Femur (tissue), 1 donor: ENCODE measurements around the gene ACACB.

ENCODE experiments used
- DNase-seq: peaks from one replicate; pipeline ENCODE4 v3.0.0-alpha.2; 2017

Gene ACACB

DNA sequence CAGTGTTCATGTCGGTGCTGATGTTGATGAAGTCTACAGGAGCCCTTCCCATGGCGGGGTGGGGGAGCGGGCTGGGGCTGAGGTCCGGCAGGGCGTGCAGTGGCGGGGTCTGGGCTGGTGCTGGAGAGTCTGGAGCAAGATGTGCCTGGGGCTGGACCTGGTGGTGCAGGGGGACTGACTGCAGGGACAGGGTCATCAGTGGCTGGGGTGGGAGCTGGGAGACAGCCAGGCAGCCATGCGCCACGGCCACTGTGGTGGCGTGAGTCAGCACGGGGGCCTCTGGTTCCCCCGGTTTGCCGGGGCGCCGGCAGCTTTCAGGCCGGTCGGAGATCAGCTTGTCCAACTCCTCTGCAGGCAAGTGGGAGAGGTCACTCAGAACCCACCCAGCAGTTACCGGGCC, 165.1 kb downstream of the ACACB start:
- no peak for DNase-seq

DNA sequence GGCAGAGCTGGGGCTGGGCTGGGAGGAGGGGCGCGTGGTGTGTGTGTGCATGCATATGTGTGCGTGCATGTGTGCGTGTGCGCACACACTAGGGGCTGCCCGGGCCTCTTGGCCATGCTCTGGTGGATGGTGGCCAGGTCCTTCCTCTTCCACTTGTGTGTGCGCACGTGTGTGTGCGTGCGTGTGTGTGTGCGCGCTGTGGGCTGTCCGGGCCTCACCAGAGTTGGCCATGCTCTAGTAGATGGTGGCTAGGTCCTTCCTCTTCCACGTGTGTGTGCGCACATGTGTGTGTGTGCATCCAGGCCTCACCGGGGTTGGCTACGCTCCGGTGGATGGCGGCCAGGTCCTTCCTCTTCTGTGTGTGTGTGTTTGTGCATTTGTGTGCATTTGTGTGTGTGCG, 168.0 kb downstream of the ACACB start:
- DNase-seq, result no peak

DNA sequence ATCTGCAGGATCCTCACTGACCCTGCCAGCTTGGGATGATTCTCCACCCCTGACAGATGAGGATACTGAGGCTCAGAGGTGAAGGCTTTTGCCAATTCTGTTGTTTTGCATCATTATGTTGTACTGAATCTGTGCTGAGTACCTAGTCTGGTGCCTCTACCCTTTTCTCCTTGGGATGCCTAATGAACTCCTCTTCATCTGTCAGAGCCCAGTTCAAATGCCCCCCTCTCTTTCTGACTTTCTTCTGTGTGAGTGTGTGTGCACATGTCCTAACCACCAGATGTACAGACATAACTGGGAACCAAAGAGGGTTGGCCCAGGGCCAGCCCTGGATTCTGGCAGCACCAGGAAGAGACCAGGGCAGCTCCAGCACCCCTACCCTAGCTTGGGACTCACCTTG, 169.9 kb downstream of the ACACB start:
- DNase-seq, result no peak

DNA sequence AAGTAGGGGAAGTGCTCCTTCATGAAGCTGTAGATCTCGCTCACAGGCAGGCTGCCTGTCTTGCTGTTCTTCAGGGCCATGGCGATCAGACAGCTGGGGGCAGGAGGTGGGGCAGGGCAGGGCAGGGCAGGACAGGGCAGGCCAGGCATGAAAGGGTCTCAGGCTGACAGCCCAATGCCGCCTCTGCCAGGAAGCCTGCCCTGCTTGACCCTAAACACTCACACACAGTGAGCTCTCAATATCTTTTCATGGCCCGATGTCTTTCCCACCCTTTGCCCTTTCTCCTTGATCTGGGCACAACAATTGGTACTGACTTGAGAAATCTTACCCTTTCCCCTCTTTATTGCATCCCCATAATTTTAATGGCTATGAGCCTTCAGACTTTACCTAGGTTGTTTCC, 170.3 kb downstream of the ACACB start:
- DNase-seq, result no peak

DNA sequence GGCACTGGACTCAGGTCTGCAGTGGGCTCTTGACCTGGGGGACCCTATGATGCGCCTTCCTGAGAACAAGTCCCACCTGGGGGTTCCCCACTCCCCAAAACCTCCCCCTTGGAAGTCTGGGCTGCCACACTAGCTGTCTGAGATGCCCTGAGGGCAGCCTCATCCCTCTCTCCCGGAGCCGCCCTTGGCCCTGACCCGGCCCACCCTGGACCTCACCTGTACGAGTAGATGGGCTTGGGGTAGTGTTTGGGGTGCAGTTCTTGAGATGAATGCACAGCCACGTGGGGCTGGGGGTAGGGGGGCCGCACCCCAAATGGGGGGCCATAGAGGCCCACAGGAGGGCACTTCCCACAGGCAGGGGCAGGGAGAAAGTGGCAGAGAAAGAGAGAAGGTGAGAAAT, 170.8 kb downstream of the ACACB start:
- DNase-seq, result no peak

DNA sequence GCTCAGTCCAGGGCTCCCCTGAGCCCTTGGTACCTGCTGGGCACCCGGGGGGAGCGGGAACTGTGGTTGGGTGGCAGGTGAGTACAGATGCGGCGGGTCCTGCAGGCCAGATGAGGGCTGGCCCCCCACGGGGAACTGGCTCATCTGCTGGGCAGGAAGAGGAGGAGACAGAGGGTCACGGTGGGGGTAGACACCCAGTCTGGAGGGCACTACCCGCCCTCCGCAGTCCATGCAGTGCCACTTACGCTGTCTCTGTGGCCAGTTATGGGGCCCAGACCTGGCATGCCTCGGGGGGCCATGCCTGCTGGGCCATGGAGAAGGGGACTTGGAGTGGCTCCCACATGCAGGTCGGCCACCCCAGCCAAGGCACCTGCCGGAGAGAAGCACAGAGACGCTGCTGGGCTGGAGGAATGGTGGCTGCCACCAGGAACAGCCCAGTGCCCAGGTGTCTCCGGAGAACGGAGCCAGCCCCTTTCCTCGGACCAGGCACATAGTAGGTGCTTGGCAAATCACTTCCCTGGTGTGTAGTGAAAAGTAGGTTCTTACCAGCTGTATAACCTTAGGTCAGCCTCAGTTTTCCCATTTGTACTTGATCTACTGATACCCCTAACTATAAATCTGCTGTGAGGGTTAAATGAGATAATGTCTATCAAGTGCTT, 171.6 kb downstream of the ACACB start:
- DNase-seq, result no peak

DNA sequence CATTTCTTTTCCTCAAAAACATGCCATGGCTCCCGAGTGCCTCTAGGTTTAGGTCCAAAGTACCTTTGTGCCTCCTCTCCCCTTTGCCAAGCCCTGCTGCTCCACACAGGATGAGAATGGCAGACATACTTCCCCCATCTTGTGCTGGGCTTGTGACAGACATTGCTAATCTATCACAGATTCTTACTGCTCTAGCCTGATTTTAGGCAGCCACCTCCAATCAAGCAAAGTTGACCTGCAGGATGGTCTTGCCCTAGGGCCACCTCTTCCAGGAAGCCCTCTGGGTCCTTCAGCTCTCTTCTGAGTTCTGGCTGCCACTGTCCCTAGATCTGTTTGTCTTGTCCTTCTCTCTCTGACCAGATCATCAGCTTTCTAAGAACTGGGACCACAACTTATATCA, 172.2 kb downstream of the ACACB start:
- DNase-seq, result no peak

DNA sequence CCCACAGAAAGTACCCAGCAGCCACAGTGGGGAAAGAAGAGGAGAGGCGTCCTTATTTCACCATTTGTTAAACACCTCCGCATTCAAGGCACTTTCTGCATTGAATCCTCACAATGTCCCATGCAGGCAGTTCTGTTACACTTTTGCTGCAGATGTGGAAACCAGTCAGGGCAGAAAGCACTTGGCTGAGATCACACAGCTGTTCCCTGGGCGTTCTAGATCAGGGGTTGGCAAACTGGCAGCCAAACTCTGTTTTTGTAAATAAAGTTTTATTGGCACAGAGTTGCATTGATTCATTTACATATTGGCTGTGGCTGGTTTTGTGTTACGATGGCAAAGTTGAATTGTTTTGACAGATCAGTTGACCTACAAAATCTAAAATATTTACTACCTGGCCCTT, 172.6 kb downstream of the ACACB start:
- no peak for DNase-seq

DNA sequence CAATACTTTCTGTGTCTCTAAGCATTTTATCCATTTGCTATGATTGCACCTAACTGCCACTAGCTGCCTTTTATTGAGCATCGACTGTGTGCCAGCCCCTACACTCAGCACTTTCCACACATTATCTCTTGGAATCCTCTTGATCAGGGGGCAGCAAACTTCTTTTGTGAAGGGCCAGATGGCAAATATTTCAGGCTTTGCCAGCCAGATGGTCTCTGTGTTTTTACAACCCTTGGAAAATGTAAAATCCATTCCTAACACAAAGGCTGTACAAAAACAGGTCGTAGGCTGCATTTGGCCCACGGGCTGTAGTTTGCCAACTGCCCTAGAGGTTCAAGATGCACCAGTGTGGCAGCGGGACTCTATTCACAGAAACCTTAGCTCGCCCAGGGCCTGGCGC, 173.2 kb downstream of the ACACB start:
- DNase-seq, result no peak

DNA sequence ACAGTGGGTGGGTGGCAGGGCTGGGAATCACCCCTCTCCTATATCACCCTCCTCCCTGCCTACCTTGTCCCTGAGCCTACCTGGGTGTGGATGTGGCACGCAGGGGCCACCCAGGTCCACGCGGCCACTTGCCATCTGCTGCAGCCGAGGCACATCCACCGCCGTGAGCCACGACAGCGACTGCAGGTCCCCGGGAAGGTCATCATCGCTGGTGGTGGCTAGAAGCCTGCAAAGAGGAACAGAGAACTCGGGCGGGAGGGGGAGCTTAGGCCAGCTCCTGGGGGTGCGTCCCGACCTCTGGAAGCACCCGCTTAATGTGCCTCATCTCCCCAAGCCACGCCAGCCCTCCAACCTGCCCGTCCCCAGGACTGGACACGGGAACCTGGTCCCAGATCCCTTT, 173.7 kb downstream of the ACACB start:
- DNase-seq, result no peak

DNA sequence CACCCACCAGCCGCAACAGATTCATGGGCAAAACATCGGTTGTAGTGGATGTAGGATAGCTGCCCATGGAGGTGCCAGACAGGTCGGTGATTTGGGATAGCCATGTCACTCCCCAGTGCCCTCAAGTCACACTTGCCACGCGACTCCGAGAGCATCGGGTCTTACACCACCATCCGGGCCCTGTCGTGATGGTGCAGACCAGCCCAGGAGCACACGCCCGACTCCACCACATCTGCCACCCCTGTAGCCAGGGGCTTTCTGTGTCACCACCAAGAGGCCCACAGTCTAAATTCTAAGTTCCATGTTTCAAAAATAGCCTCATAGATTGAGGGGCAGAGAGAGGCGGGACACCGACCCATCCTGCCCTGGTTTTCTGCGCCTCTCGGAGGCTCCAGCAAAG, 174.7 kb downstream of the ACACB start:
- no peak for DNase-seq

DNA sequence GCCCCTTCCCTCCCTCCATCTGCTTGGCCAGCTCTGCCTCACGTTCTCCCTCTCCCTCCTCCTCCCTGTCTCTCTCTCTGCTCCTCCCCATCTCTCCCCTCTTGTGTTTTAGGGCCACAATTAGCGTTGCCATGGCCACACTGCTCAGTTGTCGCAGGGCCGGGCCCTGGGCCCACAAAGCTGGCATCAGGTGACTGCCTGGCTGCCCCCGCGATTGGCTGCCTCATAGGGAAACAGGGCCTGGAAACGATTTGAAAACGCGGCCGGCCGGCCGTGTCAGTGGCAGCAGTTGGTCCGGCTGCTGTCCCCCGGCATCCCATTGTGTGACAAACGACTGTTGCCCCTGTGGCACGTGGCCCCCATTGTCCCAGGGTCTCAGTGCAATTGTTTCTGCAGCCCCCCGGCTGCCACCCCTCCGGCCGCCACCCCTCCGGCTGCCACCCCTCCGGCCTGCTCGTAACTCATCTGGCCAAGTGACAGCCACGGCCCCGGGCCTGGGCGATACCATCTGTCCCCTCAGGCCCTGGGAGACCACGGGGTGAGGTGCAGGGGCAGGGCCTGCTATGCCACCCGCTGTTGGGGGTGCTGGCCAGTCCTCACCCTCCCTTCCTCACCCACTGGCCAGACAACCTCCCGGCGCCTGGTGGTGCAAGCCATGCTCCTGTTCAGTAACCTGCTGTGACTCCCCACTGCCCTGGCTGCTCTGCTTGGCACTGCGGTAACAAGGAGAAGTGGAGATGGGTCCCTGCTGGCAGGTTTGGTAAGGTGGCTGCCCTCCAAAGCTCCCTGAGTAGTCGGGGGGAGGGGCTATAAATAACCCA, 175.3 kb downstream of the ACACB start:
- DNase-seq, result peak; percentile 88

DNA sequence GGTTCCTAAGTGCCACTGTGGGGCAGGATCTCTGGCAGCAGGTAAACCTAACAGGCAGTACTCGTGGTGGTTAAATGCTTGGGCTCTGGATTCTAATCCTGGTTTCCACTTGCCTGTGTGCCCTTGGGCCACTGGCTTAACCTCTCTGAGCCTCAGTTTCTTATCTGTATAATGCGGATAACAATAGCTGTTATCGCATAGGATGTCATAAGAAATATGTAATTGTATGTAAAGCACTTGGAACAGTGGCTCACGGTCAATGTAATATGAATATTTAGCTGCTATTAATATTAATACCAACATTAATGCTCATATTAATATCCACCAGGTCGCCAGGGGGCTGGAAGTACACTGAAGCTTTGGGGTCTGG, 175.9 kb downstream of the ACACB start:
- no peak for DNase-seq

DNA sequence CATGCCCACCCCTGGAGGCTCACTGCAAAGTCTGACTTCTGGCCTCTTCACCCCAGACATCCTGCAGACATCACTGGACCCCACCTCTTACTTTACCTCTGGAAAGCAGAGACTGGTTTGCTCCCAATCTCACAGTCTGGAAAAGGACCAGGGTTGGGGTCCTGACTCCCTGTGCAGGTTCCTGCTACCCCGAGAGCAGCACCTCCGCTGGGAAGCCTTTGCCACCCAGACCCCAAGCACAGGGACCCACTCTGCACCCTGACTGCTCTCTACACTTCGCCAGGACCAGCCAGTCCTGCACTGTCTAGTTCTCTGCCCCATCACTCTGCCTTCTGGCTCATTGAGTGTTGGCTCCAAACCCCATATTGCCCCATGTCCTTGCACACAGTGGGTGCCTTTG, 176.7 kb downstream of the ACACB start:
- DNase-seq, result no peak

DNA sequence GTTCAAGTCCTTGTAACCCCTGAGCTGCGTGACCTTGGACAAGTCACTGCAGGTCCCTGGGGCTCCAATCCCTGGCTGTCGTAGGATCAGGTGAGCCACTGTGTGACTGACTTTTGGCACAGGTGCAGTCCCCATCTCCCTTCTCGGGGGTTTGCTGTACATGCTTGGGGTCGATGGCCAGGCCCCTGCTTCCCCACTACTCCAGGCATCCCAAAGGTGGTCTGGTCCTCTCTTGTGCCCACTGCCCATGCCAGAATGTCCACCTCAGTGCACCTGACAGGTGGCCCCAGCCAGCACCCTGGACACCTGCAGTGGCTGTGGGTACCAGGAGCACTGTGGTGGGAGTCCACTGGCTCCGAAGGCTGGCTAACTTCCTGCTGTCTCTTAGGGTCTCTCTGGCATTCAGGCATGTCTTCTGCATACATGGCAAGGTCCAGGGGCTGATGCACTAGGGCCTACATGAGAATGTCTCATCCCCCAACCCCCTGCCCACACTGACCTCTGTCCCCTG, 178.0 kb downstream of the ACACB start:
- DNase-seq, result no peak

DNA sequence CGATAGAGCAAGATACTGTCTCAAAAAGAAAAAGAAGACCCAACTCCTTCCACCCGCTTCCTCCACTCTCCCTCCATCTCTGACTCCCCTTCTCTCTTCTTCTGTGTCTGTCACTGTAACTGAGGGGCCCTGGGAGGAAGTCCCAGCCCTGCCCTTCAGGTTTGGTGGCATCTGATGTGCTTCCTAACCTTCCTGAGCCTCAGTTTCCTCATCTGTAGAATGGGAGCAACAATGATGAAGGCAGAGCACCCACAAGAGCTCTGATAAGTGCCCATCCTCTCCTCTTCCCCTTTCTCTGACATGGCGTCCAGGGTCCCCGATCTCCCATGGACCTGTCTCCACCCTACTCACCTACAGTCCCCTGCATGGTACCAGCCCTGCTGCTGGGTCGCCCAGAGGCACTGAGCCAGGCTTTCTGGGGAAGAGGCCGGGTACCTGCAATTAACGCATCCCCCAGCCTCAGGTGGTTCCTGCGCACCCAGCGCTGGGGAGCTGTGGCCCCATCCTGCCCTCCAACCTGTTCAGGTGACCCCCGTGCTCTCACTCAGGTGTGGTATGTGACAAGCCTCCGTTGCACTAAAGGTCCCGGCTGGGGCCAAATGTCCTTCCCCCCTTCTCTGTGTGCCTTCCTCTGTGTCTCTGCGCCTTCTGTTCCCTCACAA, 179.5 kb downstream of the ACACB start:
- no peak for DNase-seq

DNA sequence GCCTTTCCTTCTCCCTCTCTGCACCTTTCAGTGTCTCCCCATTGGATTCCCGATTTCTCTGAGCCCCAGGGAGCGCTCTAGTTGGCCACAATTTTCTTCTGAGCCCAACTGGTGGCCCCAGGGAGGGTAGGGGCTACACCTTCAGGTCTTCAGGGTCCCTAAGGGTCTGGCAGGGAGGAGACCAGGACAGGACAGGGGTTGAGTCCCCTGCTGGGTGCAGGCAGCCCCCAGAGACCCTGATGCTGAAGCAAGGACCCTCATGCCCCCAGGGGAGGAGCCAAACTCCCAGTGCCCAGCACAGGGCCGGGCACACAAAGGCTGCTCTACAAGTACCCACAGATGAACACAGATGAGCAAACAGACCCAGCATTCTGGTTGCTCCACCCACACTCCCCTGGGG, 180.0 kb downstream of the ACACB start:
- no peak for DNase-seq

DNA sequence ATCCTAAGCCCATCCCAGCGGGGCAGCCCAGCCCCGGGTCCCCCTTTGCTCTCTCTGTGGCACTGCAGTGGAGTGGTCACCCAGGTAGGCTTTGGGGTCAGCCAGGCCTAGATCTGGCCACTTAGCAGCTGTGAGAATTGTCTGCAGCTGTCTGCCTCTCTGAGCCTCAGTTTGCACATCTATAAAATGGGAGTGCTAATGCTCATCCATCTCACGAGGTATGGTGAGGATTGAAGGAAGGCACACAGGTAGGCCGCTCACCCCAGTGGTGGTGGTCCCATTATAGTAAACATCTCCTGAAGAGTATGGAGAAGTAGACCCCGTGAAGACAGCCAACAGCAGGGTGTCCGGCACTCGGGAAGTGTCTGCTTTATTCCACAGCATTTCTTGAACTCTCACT, 183.5 kb downstream of the ACACB start:
- DNase-seq, result no peak

DNA sequence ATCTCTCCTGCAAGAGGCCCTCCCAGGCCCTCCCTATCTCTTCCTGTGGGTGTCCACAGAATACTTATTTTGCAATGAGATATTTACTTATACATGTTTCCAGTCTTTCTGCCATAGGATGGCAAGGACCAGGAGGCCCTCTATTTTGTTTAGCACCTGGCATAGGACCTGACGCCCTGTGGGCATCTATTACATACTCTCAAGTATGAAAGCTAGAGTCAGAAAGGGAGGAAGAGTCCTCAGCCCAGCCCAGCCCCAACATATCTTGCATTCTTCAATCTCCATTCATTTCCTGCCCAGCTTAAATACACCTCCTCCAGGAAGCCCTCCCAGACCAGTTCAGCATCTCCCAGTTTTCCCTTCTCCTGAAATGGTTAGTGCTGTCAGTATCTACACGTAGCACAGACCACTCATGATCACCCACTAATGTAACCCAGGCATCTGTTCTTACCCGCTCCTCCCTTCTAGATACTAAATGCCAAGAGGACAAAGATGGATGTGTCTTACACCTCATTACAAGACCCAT, 185.3 kb downstream of the ACACB start:
- DNase-seq, result no peak

DNA sequence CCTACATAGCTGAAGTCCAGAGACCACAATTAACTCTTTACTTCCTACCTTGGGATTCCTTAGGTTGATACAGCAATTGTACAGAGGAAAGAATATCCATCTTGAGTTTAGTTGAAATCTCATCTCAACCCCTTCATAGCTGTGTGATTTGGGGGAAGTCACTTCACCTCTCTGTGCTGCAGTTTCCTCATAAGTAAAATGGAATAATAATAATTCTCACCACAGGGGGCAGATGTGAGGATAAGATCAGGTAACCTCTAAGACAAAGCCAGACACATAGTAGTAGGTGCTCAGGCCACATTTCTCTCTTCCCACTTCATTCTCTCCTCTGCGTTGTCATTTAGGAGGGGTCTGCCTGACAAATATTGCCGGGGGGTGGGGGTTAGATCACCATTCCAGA, 186.0 kb downstream of the ACACB start:
- DNase-seq, result no peak

DNA sequence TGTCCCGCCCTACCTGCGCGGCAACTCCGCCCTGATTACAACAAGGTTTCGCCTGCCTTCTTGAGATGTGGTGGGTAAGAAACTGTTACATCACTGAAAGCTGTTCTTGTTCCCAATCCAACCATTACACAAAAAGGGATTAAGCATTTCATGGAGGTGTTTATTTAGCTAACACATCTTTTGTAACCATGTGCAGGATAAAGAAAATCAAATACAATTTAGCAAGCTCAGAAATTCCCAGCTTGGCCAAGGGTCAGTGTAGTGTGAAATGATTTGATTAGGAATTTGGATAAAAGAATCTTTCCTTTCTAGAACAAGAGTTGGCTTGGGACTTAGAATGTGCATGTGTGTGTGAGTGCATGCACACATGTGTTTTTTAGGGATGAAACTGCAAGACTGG, 186.4 kb downstream of the ACACB start:
- no peak for DNase-seq

DNA sequence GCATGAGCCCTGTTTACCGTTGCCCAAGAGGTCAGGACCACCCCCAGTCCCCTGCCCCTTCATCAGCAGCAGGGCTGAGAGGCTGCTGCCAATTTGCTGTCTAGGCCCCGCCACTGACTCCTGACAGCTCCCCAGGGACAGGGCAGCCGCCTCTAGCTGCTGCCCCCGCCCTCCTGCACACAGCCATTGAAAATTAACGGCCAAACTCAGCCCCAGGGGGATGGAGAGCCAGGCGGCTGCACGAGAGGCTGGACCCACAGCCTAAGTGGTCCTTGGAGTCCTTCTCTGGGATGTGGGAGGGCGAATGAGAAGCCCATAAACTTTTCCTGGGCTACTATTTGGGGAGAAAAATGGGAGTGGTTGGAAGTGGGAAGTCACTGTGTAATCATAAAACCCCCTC, 188.1 kb downstream of the ACACB start:
- DNase-seq, result no peak

DNA sequence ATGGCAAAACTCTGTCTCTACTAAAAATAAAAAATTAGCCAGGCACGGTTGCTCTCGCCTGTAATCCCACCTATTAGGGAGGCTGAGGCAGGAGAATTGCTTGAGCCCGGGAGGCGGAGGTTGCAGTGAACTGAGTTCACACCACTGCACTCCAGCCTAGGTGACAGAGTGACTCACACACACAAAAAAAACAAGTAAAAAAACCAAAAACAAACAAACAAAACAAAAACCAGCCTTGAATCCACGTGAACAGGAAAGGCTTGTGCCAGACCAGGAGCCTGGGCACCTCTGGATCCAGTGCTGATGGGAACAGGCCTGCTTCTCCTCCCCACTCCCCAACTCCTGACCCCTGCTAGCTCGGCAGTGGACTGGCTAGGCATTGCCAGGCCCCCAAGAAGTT, 189.2 kb downstream of the ACACB start:
- no peak for DNase-seq

DNA sequence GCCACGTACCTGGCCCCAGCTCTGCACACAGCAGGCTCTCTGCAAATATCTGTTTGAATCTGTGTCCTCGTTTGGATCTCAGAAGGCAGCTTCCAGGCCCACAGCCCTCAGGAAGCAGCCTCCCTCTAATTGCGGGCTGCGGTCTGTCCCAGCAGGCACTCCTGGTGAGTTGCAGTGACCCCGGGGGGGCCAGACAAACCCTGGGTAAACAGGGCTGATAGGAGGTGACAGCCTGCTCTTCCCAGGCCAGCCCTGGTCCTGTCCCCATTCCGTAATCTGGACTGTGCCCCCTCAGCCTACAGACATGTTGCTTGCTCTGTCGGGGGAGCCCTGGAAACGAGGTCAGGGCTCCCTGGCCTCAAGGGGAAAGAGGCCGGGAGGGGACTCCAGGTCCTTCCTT, 190.7 kb downstream of the ACACB start:
- peak; percentile 44 for DNase-seq
